HepG2 (cell line): Measurements from ENCODE around the gene NELFB. TPM values are rescaled to one million over a fixed set of nuclear protein-coding genes. Genes with fewer than 3 reads are reported as not detected.

Experiments
- ATAC-seq: fragments of 200-7000 bp; cut with Tn5 transposase; 3 replicates; pipeline ENCODE4 v1.9.1; 2020; ENCODE audit warnings: mild to moderate bottlenecking, moderate library complexity
- BruUV-seq: library from RNA; stranded (reverse); fragments of 400-500 nt; replicated peaks from 2 replicates; lab custom pipeline; 2021; lab: Mats Ljungman, UMichigan
- CTCF ChIA-PET: fragments of 300-600 bp; formaldehyde crosslinking; extraction: SDS; loops from one replicate; lab custom pipeline; 2021; ENCODE audit warnings: low total read pairs, inconsistent platforms, low intra/inter-chr PET ratio; lab: Yijun Ruan, JAX
- POLR2A ChIA-PET: fragments of 350-600 bp; sonication (Branson Sonifier 250); formaldehyde crosslinking; loops from one replicate; lab custom pipeline; 2020; ENCODE audit warnings: antibody characterized with exemption, inconsistent platforms; lab: Yijun Ruan, JAX
- DNase-seq: peaks from one replicate; pipeline ENCODE4 v3.0.0-alpha.2; 2015; ENCODE audit warnings: low spot score
- FAIRE-seq: peaks from 3 replicates; lab custom pipeline; 2011; peaks lifted over from hg19 to GRCh38; lab: Jason Lieb, UNC
- H2AFZ ChIP-seq: one replicate; pipeline ENCODE4 v1.6.1; 2011; ENCODE audit warnings: low read length, inconsistent platforms
- H3K27ac ChIP-seq: fragments of 300-600 bp; 3 replicates; pipeline ENCODE4 v1.8.0; 2011; ENCODE audit warnings: mixed run types, mild to moderate bottlenecking, mixed read lengths, low read length, inconsistent platforms; ENCODE audit not compliant: insufficient read depth; ENCODE audit errors: extremely low read length
- H3K27me3 ChIP-seq, 2 experiments: fragments of 200-600 bp in 1 of 2; 2 replicates in 1 of 2; 3 replicates in 1 of 2; pipeline versions ENCODE4 v1.6.0 to v1.8.0; 2011; ENCODE audit warnings: low read length in 2 of 2, mild to moderate bottlenecking in 2 of 2, moderate library complexity in 2 of 2, inconsistent platforms in 1 of 2; ENCODE audit not compliant: insufficient read depth in 2 of 2, control insufficient read depth in 1 of 2
- H3K36me3 ChIP-seq, 2 experiments: fragments of 200-600 bp in 1 of 2; replicated peaks in 1 of 2; 2 replicates in 1 of 2; 3 replicates in 1 of 2; pipeline versions ENCODE4 v1.5.1 to v1.8.0; 2011; ENCODE audit warnings: low read length in 2 of 2, inconsistent platforms in 1 of 2; ENCODE audit not compliant: insufficient read depth in 2 of 2, control insufficient read depth in 1 of 2
- H3K4me1 ChIP-seq: 2 replicates; pipeline ENCODE4 v1.5.1; 2012; ENCODE audit warnings: low read length, inconsistent platforms; ENCODE audit not compliant: insufficient read depth
- H3K4me2 ChIP-seq: 2 replicates; pipeline ENCODE4 v1.6.0; 2011; ENCODE audit warnings: low read depth, low read length, inconsistent platforms
- H3K4me3 ChIP-seq, 3 experiments: fragments of 200-600 bp in 1 of 3; sonication (generic), shearing (Covaris generic) in 1 of 3; replicated peaks in 1 of 3; 2 replicates each; pipeline ENCODE4 v1.5.1; 2011 to 2016; ENCODE audit warnings: low read length in 3 of 3, inconsistent platforms in 2 of 3, low read depth in 2 of 3, mild to moderate bottlenecking in 2 of 3, control low read depth in 1 of 3, mixed read lengths in 1 of 3; ENCODE audit not compliant: insufficient read depth in 1 of 3
- H3K79me2 ChIP-seq: one replicate; pipeline ENCODE4 v1.6.1; 2011; ENCODE audit warnings: low read length, inconsistent platforms; ENCODE audit not compliant: insufficient read depth
- H3K9ac ChIP-seq: 2 replicates; pipeline ENCODE4 v1.6.0; 2011; ENCODE audit warnings: mild to moderate bottlenecking, low read depth, low read length, inconsistent platforms; ENCODE audit not compliant: insufficient read depth
- H3K9me3 ChIP-seq: 2 replicates; pipeline ENCODE4 v1.5.1; 2012; ENCODE audit warnings: mild to moderate bottlenecking, low read length
- H4K20me1 ChIP-seq: 2 replicates; pipeline ENCODE4 v1.6.0; 2011; ENCODE audit warnings: inconsistent platforms, mild to moderate bottlenecking, low read length, moderate library complexity; ENCODE audit not compliant: insufficient read depth
- FOXM1 ChIP-seq: sonication (generic); formaldehyde crosslinking; IDR thresholded peaks from 2 replicates; pipeline ENCODE4 v1.5.0; 2020; ENCODE audit warnings: missing genetic modification reagents
- KLF13 ChIP-seq: sonication (generic); formaldehyde crosslinking; IDR thresholded peaks from 2 replicates; pipeline ENCODE4 v1.4.0; 2020; ENCODE audit warnings: mild to moderate bottlenecking, missing genetic modification reagents
- NONO ChIP-seq, 2 experiments: fragments of 450-650 bp in 1 of 2; sonication (generic) in 1 of 2; formaldehyde crosslinking in 1 of 2; IDR thresholded peaks in 1 of 2; conservative IDR thresholded peaks in 1 of 2; 2 replicates each; pipeline versions ENCODE4 v1.6.1 to v1.8.0; 2017 to 2022; ENCODE audit warnings: mild to moderate bottlenecking in 1 of 2, missing genetic modification reagents in 1 of 2, moderate library complexity in 1 of 2
- ZNF354B ChIP-seq: sonication (generic); formaldehyde crosslinking; IDR thresholded peaks from 2 replicates; pipeline ENCODE4 v1.8.0; 2022; ENCODE audit warnings: mild to moderate bottlenecking, missing genetic modification reagents
- WGBS: methylation state at CpG from one replicate; pipeline ENCODE4 v1.1.6; 2017; ENCODE audit warnings: low lambda C conversion rate; 5-methylcytosine and 5-hydroxymethylcytosine counted together
- in situ Hi-C: cut with HindIII; loops from 2 replicates; pipeline ENCODE4 v1.10.0; 2017; ENCODE audit warnings: low pct_unique_long_range_greater_than_20kb; ENCODE audit not compliant: extremely low pct_ligation_motif_present
- intact Hi-C: fragments of 100-400 bp; cut with micrococcal nuclease; formaldehyde crosslinking; loops from one replicate; pipeline ENCODE4 v1.10.0; 2022; ENCODE audit not compliant: unreplicated experiment
- polyA plus RNA-seq, 8 experiments: library from polyadenylated mRNA; depleted of rRNA in 3 of 8; stranded (reverse) in 7 of 8; unstranded in 1 of 8; fragments of >200 nt; fragmentation: Illumina TruSeq in 4 of 8; extraction: Trizol in 4 of 8; gene quantifications; 2 replicates each; pipeline versions ENCODE4 v1.2.1 to v1.2.3, GENCODE V29; 2011 to 2016; ENCODE audit warnings: low read depth in 4 of 8, missing spikeins in 1 of 8, mixed read lengths in 1 of 8; ENCODE audit not compliant: insufficient read depth in 1 of 8
- total RNA-seq, 5 experiments: library from RNA; depleted of rRNA; stranded (reverse); fragments of >200 nt; fragmentation: Illumina TruSeq; extraction: Trizol; gene quantifications; 2 replicates each; pipeline ENCODE4 v1.2.3, GENCODE V29; 2016; ENCODE audit warnings: low read depth in 1 of 5
- TF ChIP-seq, protein P1 (sequence below): sonication (generic); formaldehyde crosslinking; IDR thresholded peaks from 2 replicates; pipeline ENCODE4 v1.4.0; 2020; ENCODE audit warnings: missing genetic modification reagents
- TF ChIP-seq, protein P2 (sequence below): sonication (generic); formaldehyde crosslinking; IDR thresholded peaks from 2 replicates; pipeline ENCODE4 v1.4.0; 2020; ENCODE audit warnings: missing genetic modification reagents
- TF ChIP-seq, protein P3 (sequence below): sonication (generic); formaldehyde crosslinking; IDR thresholded peaks from 2 replicates; pipeline ENCODE4 v1.8.1; 2022; ENCODE audit warnings: mild to moderate bottlenecking, missing genetic modification reagents
- TF ChIP-seq, protein P4 (sequence below), 2 experiments: fragments of 450-650 bp in 1 of 2; sonication (generic) in 1 of 2; formaldehyde crosslinking in 1 of 2; IDR thresholded peaks; 2 replicates each; pipeline versions ENCODE4 v1.6.1 to v1.8.0; 2016 to 2022; ENCODE audit warnings: antibody characterized with exemption in 1 of 2, mild to moderate bottlenecking in 1 of 2, missing genetic modification reagents in 1 of 2

Gene NELFB
- total and polyA plus RNA-seq, 2 of the 13 experiments (the other 11 are each of a cell fraction or from before 2014, with no cell fraction given) = 26.5 to 45.8 TPM

GRCh38 chr9:137256856-137257255 lies 1.7 kb downstream of the NELFB start:
- ChIA-PET POLR2A (interaction anchor here (4.9 to 14.2 kb wide), 2 partner anchors 14 to 20 kb away, joined by 52 to 317 read pairs; partner anchors contain the start of genes TOR4A and TUBB4B), CTCF (no interaction called here)
- WGBS = 96% methylated on average over 15 of the region's 15 CpGs
- Histone ChIP-seq H3K27ac (no peak overlapping the region), H3K4me2 (peak overlapping the region; percentile 91), H2AFZ (no peak overlapping the region), H3K4me1 (peaks cover 37% of the 10 kb centered on the region), H3K9ac (0 out of 2 replicates have a peak overlapping the region, but pooled peaks have one; percentile 15), H3K9me3 (no peaks in the 10 kb centered on the region), H3K36me3 (peaks cover 11 to 17% of the 10 kb centered on the region in 2 experiments; a peak in 4 of 5 replicates), H3K79me2 (peaks cover 18% of the 10 kb centered on the region), H3K4me3 (peak overlapping the region in 2 of 3 experiments; percentile 91 to 98; a peak in 4 of 6 replicates), H3K27me3 (no peaks in the 10 kb centered on the region; a peak in 1 of 5 replicates), H4K20me1 (no peaks in the 10 kb centered on the region)
- intact Hi-C loops (no loop called here), in situ Hi-C loops (no loop called here)
- BruUV-seq = no TSS peak
- no peak for DNase-seq
- FAIRE-seq = no peak
- ATAC-seq = no peak
- TF ChIP-seq NONO (IDR thresholded peaks at IDR 0.05) (no peak), NONO (CRISPR knock-in tag; conservative IDR thresholded peaks at IDR 0.05) (no peak), FOXM1 (no peak), ZNF354B (CRISPR knock-in tag) (no peak), KLF13 (CRISPR knock-in tag) (no peak)
- TF ChIP-seq, protein P1, sequence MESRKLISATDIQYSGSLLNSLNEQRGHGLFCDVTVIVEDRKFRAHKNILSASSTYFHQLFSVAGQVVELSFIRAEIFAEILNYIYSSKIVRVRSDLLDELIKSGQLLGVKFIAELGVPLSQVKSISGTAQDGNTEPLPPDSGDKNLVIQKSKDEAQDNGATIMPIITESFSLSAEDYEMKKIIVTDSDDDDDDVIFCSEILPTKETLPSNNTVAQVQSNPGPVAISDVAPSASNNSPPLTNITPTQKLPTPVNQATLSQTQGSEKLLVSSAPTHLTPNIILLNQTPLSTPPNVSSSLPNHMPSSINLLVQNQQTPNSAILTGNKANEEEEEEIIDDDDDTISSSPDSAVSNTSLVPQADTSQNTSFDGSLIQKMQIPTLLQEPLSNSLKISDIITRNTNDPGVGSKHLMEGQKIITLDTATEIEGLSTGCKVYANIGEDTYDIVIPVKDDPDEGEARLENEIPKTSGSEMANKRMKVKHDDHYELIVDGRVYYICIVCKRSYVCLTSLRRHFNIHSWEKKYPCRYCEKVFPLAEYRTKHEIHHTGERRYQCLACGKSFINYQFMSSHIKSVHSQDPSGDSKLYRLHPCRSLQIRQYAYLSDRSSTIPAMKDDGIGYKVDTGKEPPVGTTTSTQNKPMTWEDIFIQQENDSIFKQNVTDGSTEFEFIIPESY (CRISPR knock-in tag) = peak; percentile 80
- TF ChIP-seq, protein P2, sequence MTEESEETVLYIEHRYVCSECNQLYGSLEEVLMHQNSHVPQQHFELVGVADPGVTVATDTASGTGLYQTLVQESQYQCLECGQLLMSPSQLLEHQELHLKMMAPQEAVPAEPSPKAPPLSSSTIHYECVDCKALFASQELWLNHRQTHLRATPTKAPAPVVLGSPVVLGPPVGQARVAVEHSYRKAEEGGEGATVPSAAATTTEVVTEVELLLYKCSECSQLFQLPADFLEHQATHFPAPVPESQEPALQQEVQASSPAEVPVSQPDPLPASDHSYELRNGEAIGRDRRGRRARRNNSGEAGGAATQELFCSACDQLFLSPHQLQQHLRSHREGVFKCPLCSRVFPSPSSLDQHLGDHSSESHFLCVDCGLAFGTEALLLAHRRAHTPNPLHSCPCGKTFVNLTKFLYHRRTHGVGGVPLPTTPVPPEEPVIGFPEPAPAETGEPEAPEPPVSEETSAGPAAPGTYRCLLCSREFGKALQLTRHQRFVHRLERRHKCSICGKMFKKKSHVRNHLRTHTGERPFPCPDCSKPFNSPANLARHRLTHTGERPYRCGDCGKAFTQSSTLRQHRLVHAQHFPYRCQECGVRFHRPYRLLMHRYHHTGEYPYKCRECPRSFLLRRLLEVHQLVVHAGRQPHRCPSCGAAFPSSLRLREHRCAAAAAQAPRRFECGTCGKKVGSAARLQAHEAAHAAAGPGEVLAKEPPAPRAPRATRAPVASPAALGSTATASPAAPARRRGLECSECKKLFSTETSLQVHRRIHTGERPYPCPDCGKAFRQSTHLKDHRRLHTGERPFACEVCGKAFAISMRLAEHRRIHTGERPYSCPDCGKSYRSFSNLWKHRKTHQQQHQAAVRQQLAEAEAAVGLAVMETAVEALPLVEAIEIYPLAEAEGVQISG (CRISPR knock-in tag) = no peak
- TF ChIP-seq, protein P3, sequence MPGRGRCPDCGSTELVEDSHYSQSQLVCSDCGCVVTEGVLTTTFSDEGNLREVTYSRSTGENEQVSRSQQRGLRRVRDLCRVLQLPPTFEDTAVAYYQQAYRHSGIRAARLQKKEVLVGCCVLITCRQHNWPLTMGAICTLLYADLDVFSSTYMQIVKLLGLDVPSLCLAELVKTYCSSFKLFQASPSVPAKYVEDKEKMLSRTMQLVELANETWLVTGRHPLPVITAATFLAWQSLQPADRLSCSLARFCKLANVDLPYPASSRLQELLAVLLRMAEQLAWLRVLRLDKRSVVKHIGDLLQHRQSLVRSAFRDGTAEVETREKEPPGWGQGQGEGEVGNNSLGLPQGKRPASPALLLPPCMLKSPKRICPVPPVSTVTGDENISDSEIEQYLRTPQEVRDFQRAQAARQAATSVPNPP (CRISPR knock-in tag) = no peak
- TF ChIP-seq, protein P4, sequence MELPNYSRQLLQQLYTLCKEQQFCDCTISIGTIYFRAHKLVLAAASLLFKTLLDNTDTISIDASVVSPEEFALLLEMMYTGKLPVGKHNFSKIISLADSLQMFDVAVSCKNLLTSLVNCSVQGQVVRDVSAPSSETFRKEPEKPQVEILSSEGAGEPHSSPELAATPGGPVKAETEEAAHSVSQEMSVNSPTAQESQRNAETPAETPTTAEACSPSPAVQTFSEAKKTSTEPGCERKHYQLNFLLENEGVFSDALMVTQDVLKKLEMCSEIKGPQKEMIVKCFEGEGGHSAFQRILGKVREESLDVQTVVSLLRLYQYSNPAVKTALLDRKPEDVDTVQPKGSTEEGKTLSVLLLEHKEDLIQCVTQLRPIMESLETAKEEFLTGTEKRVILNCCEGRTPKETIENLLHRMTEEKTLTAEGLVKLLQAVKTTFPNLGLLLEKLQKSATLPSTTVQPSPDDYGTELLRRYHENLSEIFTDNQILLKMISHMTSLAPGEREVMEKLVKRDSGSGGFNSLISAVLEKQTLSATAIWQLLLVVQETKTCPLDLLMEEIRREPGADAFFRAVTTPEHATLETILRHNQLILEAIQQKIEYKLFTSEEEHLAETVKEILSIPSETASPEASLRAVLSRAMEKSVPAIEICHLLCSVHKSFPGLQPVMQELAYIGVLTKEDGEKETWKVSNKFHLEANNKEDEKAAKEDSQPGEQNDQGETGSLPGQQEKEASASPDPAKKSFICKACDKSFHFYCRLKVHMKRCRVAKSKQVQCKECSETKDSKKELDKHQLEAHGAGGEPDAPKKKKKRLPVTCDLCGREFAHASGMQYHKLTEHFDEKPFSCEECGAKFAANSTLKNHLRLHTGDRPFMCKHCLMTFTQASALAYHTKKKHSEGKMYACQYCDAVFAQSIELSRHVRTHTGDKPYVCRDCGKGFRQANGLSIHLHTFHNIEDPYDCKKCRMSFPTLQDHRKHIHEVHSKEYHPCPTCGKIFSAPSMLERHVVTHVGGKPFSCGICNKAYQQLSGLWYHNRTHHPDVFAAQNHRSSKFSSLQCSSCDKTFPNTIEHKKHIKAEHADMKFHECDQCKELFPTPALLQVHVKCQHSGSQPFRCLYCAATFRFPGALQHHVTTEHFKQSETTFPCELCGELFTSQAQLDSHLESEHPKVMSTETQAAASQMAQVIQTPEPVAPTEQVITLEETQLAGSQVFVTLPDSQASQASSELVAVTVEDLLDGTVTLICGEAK (IDR thresholded peaks at IDR 0.05) = no peak
- TF ChIP-seq, protein P4 (CRISPR knock-in tag; IDR thresholded peaks at IDR 0.05) = no peak
